Astrocyte (in vitro differentiated cells and primary cell): ENCODE measurements around the gene LINC00305. TPM values are rescaled to one million over a fixed set of nuclear protein-coding genes. Genes with fewer than 3 reads are reported as not detected.

ENCODE experiments used
- DNase-seq: peaks from one replicate; pipeline ENCODE4 v3.0.0-alpha.2; 2010; ENCODE audit warnings: low read depth
- FAIRE-seq: peaks from 2 replicates; lab custom pipeline; 2011; peaks lifted over from hg19 to GRCh38; lab: Jason Lieb, UNC
- H2AFZ ChIP-seq: 2 replicates; pipeline ENCODE4 v1.6.0; 2012; ENCODE audit warnings: low read depth, low read length, inconsistent platforms
- H3K27ac ChIP-seq: 2 replicates; pipeline ENCODE4 v1.5.1; 2011; ENCODE audit warnings: low read depth, low read length, inconsistent platforms
- H3K27me3 ChIP-seq: 2 replicates; pipeline ENCODE4 v1.6.0; 2011; ENCODE audit warnings: low read length, inconsistent platforms; ENCODE audit not compliant: insufficient read depth
- H3K36me3 ChIP-seq: 2 replicates; pipeline ENCODE4 v1.5.1; 2011; ENCODE audit warnings: low read length, inconsistent platforms; ENCODE audit not compliant: insufficient read depth
- H3K4me1 ChIP-seq: 2 replicates; pipeline ENCODE4 v1.5.1; 2011; ENCODE audit warnings: low read length, inconsistent platforms; ENCODE audit not compliant: insufficient read depth
- H3K4me2 ChIP-seq: 2 replicates; pipeline ENCODE4 v1.6.0; 2012; ENCODE audit warnings: low read length, inconsistent platforms
- H3K4me3 ChIP-seq: 2 replicates; pipeline ENCODE4 v1.5.1; 2011; ENCODE audit warnings: low read depth, mild to moderate bottlenecking, low read length, inconsistent platforms; ENCODE audit not compliant: insufficient read depth
- H3K79me2 ChIP-seq: 2 replicates; pipeline ENCODE4 v1.6.0; 2012; ENCODE audit warnings: mild to moderate bottlenecking, low read length, inconsistent platforms; ENCODE audit not compliant: insufficient read depth
- H3K9ac ChIP-seq: 2 replicates; pipeline ENCODE4 v1.6.0; 2012; ENCODE audit warnings: mild to moderate bottlenecking, low read length, inconsistent platforms
- H3K9me3 ChIP-seq: 2 replicates; pipeline ENCODE4 v1.5.1; 2012; ENCODE audit warnings: low read depth, mild to moderate bottlenecking, low read length, inconsistent platforms; ENCODE audit not compliant: insufficient read depth
- H4K20me1 ChIP-seq: 2 replicates; pipeline ENCODE4 v1.6.0; 2012; ENCODE audit warnings: low read length, inconsistent platforms; ENCODE audit not compliant: insufficient read depth
- H3K27ac Mint-ChIP-seq: one replicate; pipeline ENCODE4 v1.8.0; 2021; ENCODE audit warnings: mild to moderate bottlenecking, mixed read lengths; ENCODE audit not compliant: unreplicated experiment
- H3K27me3 Mint-ChIP-seq: one replicate; pipeline ENCODE4 v1.8.0; 2021; ENCODE audit warnings: low read depth, mixed read lengths; ENCODE audit not compliant: unreplicated experiment
- H3K36me3 Mint-ChIP-seq: one replicate; pipeline ENCODE4 v1.8.0; 2021; ENCODE audit warnings: low read depth, mixed read lengths; ENCODE audit not compliant: unreplicated experiment
- H3K4me1 Mint-ChIP-seq: one replicate; pipeline ENCODE4 v1.8.0; 2021; ENCODE audit warnings: low read depth, mixed read lengths; ENCODE audit not compliant: unreplicated experiment
- H3K4me3 Mint-ChIP-seq: one replicate; pipeline ENCODE4 v1.8.0; 2021; ENCODE audit warnings: mild to moderate bottlenecking, moderate library complexity, mixed read lengths; ENCODE audit not compliant: unreplicated experiment
- H3K9me3 Mint-ChIP-seq: one replicate; pipeline ENCODE4 v1.8.0; 2021; ENCODE audit warnings: mild to moderate bottlenecking, mixed read lengths; ENCODE audit not compliant: unreplicated experiment
- CTCF ChIP-seq: IDR thresholded peaks from 2 replicates; pipeline ENCODE4 v1.5.1; 2011; ENCODE audit warnings: low read depth, mild to moderate bottlenecking, inconsistent platforms, low read length, moderate library complexity; ENCODE audit not compliant: insufficient read depth
- EZH2 ChIP-seq: IDR thresholded peaks from 2 replicates; pipeline ENCODE4 v1.6.1; 2012; ENCODE audit warnings: mild to moderate bottlenecking, low read length, inconsistent platforms; ENCODE audit not compliant: insufficient read depth
- total RNA-seq: library from RNA; stranded (reverse); gene quantifications from 2 replicates; pipeline ENCODE4 v1.2.1, GENCODE V29; 2021

The LINC00305 gene
- total RNA-seq, 1 donor from 2014 or later: not detected

- no peak overlapping the region for H3K27ac Mint-ChIP-seq
- Histone ChIP-seq H3K4me1 (no peaks in the 10 kb centered on the region), H3K27ac (no peak overlapping the region), H3K9ac (no peak overlapping the region), H3K27me3 (no peaks in the 10 kb centered on the region), H3K79me2 (no peaks in the 10 kb centered on the region), H3K9me3 (no peaks in the 10 kb centered on the region), H3K36me3 (no peaks in the 10 kb centered on the region), H3K4me2 (no peak overlapping the region), H2AFZ (no peak overlapping the region), H4K20me1 (no peaks in the 10 kb centered on the region), H3K4me3 (no peak overlapping the region)
- TF ChIP-seq CTCF (no peak), EZH2 (no peak)
- no peaks in the 10 kb centered on the region for H3K36me3 Mint-ChIP-seq
- no peaks in the 10 kb centered on the region for H3K27me3 Mint-ChIP-seq
- peaks cover 2% of the 10 kb centered on the region for H3K9me3 Mint-ChIP-seq
- FAIRE-seq (no peak), DNase-seq (no peak)
- H3K4me1 Mint-ChIP-seq: no peaks in the 10 kb centered on the region
- H3K4me3 Mint-ChIP-seq: no peak overlapping the region
Observed at GRCh38 chr18:64171576-64171975, 22.7 kb upstream of the LINC00305 start.

GRCh38 chr18:64167408-64167925, 18.6 kb upstream of the LINC00305 start:
- Mint-ChIP-seq H3K4me1 (peaks cover 5% of the 10 kb centered on the region), H3K27me3 (no peaks in the 10 kb centered on the region), H3K27ac (no peak overlapping the region), H3K36me3 (no peaks in the 10 kb centered on the region), H3K9me3 (no peaks in the 10 kb centered on the region), H3K4me3 (no peak overlapping the region)
- no peaks in the 10 kb centered on the region for H3K27me3 ChIP-seq
- DNase-seq (no peak), FAIRE-seq (no peak)
- TF ChIP-seq EZH2 (no peak), CTCF (no peak)
- no peaks in the 10 kb centered on the region for H3K4me1 ChIP-seq
- no peak overlapping the region for H3K9ac ChIP-seq
- no peak overlapping the region for H3K27ac ChIP-seq
- H3K4me2 ChIP-seq: no peak overlapping the region
- no peaks in the 10 kb centered on the region for H3K9me3 ChIP-seq
- H3K79me2 ChIP-seq: no peaks in the 10 kb centered on the region
- no peak overlapping the region for H3K4me3 ChIP-seq
- no peaks in the 10 kb centered on the region for H4K20me1 ChIP-seq
- H2AFZ ChIP-seq: no peak overlapping the region
- no peaks in the 10 kb centered on the region for H3K36me3 ChIP-seq

- H3K4me1 ChIP-seq: no peaks in the 10 kb centered on the region
Observed at GRCh38 chr18:64165906-64166305, 17.0 kb upstream of the LINC00305 start.

More at GRCh38 chr18:64165906-64166305, 17.0 kb upstream of the LINC00305 start:
- peak overlapping the region; percentile 21 for H3K4me2 ChIP-seq
- no peaks in the 10 kb centered on the region for H3K9me3 ChIP-seq
- Mint-ChIP-seq H3K4me1 (peaks cover 5% of the 10 kb centered on the region), H3K27ac (peak overlapping the region; percentile 58), H3K4me3 (no peak overlapping the region), H3K27me3 (no peaks in the 10 kb centered on the region), H3K9me3 (no peaks in the 10 kb centered on the region), H3K36me3 (no peaks in the 10 kb centered on the region)
- H4K20me1 ChIP-seq: no peaks in the 10 kb centered on the region
- peak overlapping the region; percentile 6 for H2AFZ ChIP-seq
- DNase-seq (peak; percentile 30), FAIRE-seq (no peak)
- H3K27me3 ChIP-seq: no peaks in the 10 kb centered on the region
- H3K27ac ChIP-seq: peak overlapping the region; percentile 15
- no peak for TF ChIP-seq EZH2
- TF ChIP-seq CTCF: no peak
- no peaks in the 10 kb centered on the region for H3K79me2 ChIP-seq
- no peaks in the 10 kb centered on the region for H3K36me3 ChIP-seq
- no peak overlapping the region for H3K4me3 ChIP-seq
- H3K9ac ChIP-seq: no peak overlapping the region
